HEK293T (cell line): Measurements from ENCODE around the gene KLK6.
A peak's percentile ranks its signal among the peaks of the same experiment; 100 is the strongest.

Source experiments
- CTCF ChIA-PET: fragments of 350-600 bp; formaldehyde crosslinking; extraction: SDS; loops from one replicate; lab custom pipeline; 2021; ENCODE audit warnings: antibody characterized with exemption, inconsistent platforms; lab: Yijun Ruan, JAX
- POLR2A ChIA-PET: fragments of 350-600 bp; formaldehyde crosslinking; extraction: SDS; loops from one replicate; lab custom pipeline; 2020; ENCODE audit warnings: antibody characterized with exemption, inconsistent platforms; lab: Yijun Ruan, JAX
- DNase-seq: peaks from one replicate; pipeline ENCODE4 v3.0.0; 2012; ENCODE audit warnings: mixed read lengths; ENCODE audit errors: extremely low spot score
- ARNT ChIP-seq: fragments of 450-650 bp; IDR thresholded peaks from 2 replicates; pipeline ENCODE4 v1.6.1; 2017; ENCODE audit warnings: mild to moderate bottlenecking
- BHLHE40 ChIP-seq: fragments of 450-650 bp; IDR thresholded peaks from 2 replicates; pipeline ENCODE4 v1.6.1; 2016; ENCODE audit warnings: mild to moderate bottlenecking, moderate library complexity, borderline replicate concordance
- CTBP1 ChIP-seq: fragments of 450-650 bp; IDR thresholded peaks from 2 replicates; pipeline ENCODE4 v1.6.1; 2016; ENCODE audit warnings: borderline replicate concordance
- ELF4 ChIP-seq: fragments of 450-650 bp; IDR thresholded peaks from 2 replicates; pipeline ENCODE4 v1.6.1; 2017; ENCODE audit warnings: antibody characterized with exemption
- FOXA1 ChIP-seq: fragments of 450-650 bp; IDR thresholded peaks from 2 replicates; pipeline ENCODE4 v1.6.1; 2016; ENCODE audit warnings: mild to moderate bottlenecking
- FOXK2 ChIP-seq: fragments of 450-650 bp; IDR thresholded peaks from 2 replicates; pipeline ENCODE4 v1.6.1; 2016; ENCODE audit warnings: mild to moderate bottlenecking
- FOXM1 ChIP-seq: fragments of 450-650 bp; IDR thresholded peaks from 2 replicates; pipeline ENCODE4 v1.6.1; 2017; ENCODE audit warnings: mild to moderate bottlenecking, borderline replicate concordance
- HDGF ChIP-seq: fragments of 450-650 bp; IDR thresholded peaks from 2 replicates; pipeline ENCODE4 v1.6.1; 2017; ENCODE audit warnings: antibody characterized with exemption, borderline replicate concordance
- L3MBTL2 ChIP-seq: fragments of 450-650 bp; conservative IDR thresholded peaks from 2 replicates; pipeline ENCODE4 v1.6.1; 2016; ENCODE audit warnings: mild to moderate bottlenecking
- LEF1 ChIP-seq: fragments of 450-650 bp; IDR thresholded peaks from 2 replicates; pipeline ENCODE4 v1.6.1; 2017; ENCODE audit warnings: mild to moderate bottlenecking, borderline replicate concordance
- NFRKB ChIP-seq: fragments of 450-650 bp; IDR thresholded peaks from 2 replicates; pipeline ENCODE4 v1.6.1; 2016; ENCODE audit warnings: mild to moderate bottlenecking, moderate library complexity
- PKNOX1 ChIP-seq: fragments of 450-650 bp; IDR thresholded peaks from 2 replicates; pipeline ENCODE4 v1.6.1; 2016
- SP1 ChIP-seq: fragments of 450-650 bp; IDR thresholded peaks from 2 replicates; pipeline ENCODE4 v1.6.1; 2017
- SUZ12 ChIP-seq: fragments of 450-650 bp; IDR thresholded peaks from 2 replicates; pipeline ENCODE4 v1.6.1; 2016; ENCODE audit warnings: mild to moderate bottlenecking
- TARDBP ChIP-seq: fragments of 450-650 bp; IDR thresholded peaks from 2 replicates; pipeline ENCODE4 v1.6.1; 2016
- ZNF384 ChIP-seq: fragments of 450-650 bp; IDR thresholded peaks from 2 replicates; pipeline ENCODE4 v1.6.1; 2016

Gene KLK6

GRCh38 chr19:50969413-50969760, at the start of gene KLK6:
TSS of gene KLK6 (minus strand) at chr19:50969591. CDS start at chr19:50968104, 1,487 bp downstream.
- TF ChIP-seq L3MBTL2 (no peak), NFRKB (no peak), BHLHE40 (no peak), FOXM1 (no peak)
- POLR2A ChIA-PET = no interaction called here
- CTCF ChIA-PET = no interaction called here
- DNase-seq = no peak

DNA sequence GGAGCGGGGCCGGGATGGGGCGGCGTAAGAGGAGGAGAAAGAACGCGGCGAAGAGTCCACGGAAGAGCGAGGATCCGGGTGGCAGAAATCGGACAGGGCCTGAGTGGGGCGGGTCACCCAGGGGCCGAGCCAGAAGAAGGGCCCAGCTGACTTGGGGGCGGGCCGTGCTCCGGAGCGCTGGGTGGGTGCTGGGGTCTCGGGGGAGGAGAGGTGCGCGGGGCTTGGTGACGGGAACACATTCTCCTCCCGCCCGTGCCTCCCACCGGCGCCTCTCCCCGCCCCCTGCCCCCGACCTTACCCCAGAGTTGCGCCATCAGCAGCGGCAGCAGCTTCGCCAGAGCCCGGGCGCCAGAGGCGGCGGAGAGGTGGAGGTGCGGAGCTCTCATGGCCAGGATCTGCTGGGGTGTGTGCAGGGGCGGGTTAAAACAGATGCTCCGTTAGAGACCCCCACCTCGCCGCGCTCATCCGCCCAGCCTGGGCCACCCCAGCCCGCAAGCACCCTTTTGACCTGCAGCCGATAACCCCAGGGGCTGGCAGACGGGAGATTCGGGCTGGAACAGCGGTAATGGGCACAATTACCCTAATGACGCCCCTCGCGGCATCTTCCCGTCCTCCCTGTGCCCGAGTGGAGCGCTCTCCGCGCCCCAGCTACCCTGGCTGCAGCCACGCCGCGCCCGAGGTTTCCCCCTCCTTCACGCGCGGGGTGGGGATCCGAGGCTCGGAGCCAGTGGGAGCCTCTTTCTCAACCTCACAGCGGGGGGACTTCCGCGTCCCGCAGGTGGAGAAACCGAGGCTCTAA, 49.6 kb upstream of the KLK6 start:
- CTCF ChIA-PET = no interaction called here
- DNase-seq = no peak
- TF ChIP-seq ARNT (no peak), NFRKB (no peak), FOXM1 (no peak), FOXA1 (no peak), HDGF (no peak), LEF1 (no peak), ELF4 (no peak), BHLHE40 (no peak)
- POLR2A ChIA-PET = no interaction called here

- POLR2A ChIA-PET = interaction anchor here (0.9 to 1.2 kb wide), 2 partner anchors 15 to 48 kb away, joined by 3 read pairs; partner anchors contain the start of gene KLK13
- CTCF ChIA-PET = interaction anchor here (0.6 to 2.2 kb wide), 14 partner anchors 9 to 221 kb away, joined by 3 to 9 read pairs (median 3); partner anchors contain the start of genes CTU1 and KLK11
- DNase-seq = peak; percentile 84
- TF ChIP-seq PKNOX1 (no peak; the same call in 1 of the 2 replicates), FOXM1 (no peak), HDGF (no peak), CTBP1 (no peak)
These were observed 47.6 kb upstream of the KLK6 start for GRCh38 chr19:51016798-51017683.

DNA sequence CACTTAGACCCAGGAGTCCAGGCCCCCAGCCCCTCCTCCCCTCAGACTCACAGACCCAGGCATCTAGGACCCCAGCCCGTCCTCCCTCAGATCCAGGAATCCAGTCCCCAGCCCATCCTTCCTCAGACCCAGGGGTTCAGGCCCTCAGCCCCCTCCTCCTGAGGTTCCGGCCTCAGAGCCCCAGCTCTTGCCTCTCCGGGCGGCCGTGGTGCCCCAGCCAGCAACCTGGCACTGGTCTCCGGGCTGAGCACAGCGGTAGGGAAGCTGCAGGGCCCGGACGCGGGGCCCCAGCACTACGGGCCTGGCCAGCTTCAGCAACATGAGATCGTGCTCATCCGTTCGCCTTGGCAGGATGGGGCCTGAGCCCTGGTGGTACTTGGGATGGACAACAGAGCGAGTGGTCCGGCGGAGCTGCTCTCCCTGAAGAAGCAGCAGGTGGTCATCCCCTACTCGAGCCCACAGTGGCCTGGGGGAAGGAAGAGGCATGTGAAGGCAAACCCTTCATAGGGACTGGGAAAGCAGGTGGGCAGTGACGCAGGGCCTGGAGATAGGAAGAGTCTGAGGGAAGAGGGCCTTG, 46.4 kb upstream of the KLK6 start:
- no peak for DNase-seq
- ChIA-PET CTCF (interaction anchor here (0.9 kb wide), 1 partner anchor 93 kb away, joined by 3 read pairs; the partner anchor contains the start of gene CTU1), POLR2A (no interaction called here)
- no peak for TF ChIP-seq TARDBP
- TF ChIP-seq ELF4 = no peak
- no peak for TF ChIP-seq SUZ12
- TF ChIP-seq FOXM1 = no peak

DNA sequence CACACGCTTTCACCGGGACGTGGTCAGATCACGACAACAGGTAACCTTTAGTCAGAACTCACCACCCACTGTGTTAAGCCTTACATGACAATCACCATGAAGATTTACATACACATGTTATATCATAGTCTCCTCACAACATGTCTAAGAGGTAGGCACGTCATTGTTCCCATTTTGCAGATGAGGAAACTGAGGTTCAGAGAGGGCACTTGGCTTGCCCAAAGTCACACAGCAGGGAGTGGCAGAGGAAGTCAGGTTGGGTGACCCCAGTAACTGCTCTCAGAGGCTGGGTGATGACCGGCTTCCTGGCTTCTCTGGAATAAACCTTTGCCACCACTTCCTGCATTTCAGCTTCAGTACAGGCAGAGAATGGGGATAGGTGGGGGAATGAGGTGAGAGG, 44.9 kb upstream of the KLK6 start:
- CTCF ChIA-PET = no interaction called here
- TF ChIP-seq PKNOX1 (no peak), NFRKB (no peak), TARDBP (no peak), HDGF (no peak), ELF4 (no peak), FOXK2 (no peak), SP1 (no peak), CTBP1 (no peak), FOXM1 (no peak), LEF1 (no peak), ZNF384 (no peak), FOXA1 (no peak)
- POLR2A ChIA-PET = no interaction called here
- no peak for DNase-seq

- DNase-seq = no peak
- POLR2A ChIA-PET = no interaction called here
- CTCF ChIA-PET = no interaction called here
- no peak for TF ChIP-seq ZNF384
- no peak for TF ChIP-seq SP1
- TF ChIP-seq FOXM1 = no peak
- no peak for TF ChIP-seq TARDBP
- no peak for TF ChIP-seq FOXA1
- no peak for TF ChIP-seq ARNT
- no peak for TF ChIP-seq L3MBTL2
- no peak for TF ChIP-seq CTBP1
- no peak for TF ChIP-seq NFRKB
- no peak for TF ChIP-seq PKNOX1
- no peak for TF ChIP-seq HDGF
- TF ChIP-seq ELF4 = no peak
- TF ChIP-seq FOXK2 = no peak
- TF ChIP-seq SUZ12 = no peak
These were observed 43.3 kb upstream of the KLK6 start for GRCh38 chr19:51012661-51013190.
